ENCODE data around the gene MBD3L5.
"Not testable (repeated sequence)": the region's sequence is repeated elsewhere in the genome, so short reads cannot be mapped to it uniquely, and the experiment has no call there.

The MBD3L5 gene

GRCh38 chr19:7054635-7055368, 24.4 kb downstream of the MBD3L5 start:
- DNase-seq, result not testable (repeated sequence)

- DNase-seq, result not testable (repeated sequence)
These were observed 25.3 kb downstream of the MBD3L5 start for GRCh38 chr19:7055679-7056078.

DNA sequence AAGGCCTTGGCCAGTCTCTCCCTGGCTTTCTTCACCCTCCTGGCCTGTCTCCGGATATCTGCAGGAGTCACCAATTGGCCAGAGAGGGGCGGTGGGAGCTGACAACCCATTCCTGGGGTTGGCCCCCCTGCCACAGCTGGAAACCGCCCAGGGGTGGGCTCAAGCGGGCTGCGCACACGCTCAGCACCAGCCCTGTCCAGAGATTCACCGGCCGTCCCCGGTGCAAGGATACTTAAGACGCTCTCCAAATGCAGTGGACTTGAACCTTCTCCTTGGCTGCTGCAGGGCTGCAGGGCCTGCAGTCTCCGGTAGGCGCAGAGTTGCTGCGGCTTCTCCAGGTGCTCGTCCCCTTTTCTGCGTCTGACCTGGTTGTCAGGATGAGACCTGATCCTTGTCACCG, 26.0 kb downstream of the MBD3L5 start:
- DNase-seq, result not testable (repeated sequence)

DNA sequence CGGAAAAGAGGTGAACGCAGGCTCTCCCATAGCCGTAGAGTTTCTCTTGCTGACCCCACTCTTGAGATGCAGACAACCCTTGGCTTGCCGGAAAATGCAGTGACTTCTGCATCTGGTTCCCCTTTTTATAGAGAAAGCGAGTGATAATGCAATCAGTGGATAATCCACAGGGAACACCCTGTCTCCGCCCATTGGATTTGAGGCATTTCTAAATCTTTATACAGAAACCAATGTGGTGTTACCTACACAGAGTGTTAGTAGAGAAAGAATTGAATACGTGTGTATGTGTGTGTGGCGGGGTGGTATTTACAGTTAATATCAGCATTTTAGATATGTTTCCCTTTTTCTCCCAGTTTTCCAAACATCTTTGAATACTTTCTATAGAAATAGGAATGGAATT, 28.2 kb downstream of the MBD3L5 start, which contains the start of gene MBD3L3:
Gene MBD3L3, minus strand, starts transcription at position 101 of the 400 bp plus-strand sequence. Its CDS starts 71 bp downstream, at position 30.
- not testable (repeated sequence) for DNase-seq

- not testable (repeated sequence) for DNase-seq
These were observed 29.6 kb downstream of the MBD3L5 start for GRCh38 chr19:7059977-7060376.

GRCh38 chr19:7063339-7063738, 33.0 kb downstream of the MBD3L5 start:
- no peak for DNase-seq

DNA sequence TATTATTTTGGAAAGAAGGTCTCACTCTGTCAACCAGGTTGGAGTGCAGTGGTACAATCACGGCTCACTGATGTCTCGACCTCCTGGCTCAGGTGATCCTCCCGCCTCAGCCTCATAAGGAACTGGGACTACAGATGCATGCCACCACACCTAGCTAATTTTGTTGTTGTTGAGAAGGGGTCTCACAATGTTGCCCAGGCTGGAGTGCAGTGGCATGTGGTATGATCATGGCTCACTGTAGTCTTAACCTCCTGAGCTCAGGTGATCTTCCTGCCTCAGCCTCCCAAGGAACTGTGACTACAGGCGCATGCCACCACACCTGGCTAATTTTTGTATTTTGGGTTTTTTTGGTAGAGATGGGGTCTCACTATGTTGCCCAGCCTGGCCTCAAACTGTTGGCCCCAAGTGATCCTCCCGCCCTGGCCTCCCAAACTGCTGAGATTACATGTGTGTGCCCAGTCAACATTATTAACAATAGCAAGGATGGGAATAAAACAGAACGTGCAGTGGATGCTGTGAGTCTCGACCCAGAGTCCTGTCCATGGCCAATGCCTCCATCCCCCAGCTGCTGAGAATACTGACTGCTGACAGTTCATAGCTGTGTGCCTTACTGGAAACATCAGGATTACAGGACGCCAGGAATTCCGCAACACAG, 33.5 kb downstream of the MBD3L5 start:
- DNase-seq, result no peak

DNA sequence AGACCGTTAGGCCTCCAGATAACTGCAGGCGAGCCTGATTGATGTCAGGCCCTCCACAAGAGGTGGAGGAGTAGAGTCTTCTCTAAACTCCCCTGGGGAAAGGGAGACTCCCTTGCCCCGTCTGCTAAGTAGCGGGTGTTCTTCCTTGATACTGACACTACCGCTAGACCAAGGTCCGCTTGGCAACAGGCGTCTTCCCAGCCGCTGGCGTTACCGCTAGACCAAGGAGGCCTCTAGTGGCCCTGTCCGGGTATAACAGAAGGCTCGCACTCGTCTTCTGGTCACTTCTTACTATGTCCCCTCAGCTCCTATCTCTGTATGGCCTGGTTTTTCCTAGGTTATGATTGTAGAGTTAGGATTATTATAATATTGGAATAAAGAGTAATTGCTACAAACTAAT, 36.7 kb downstream of the MBD3L5 start:
- not testable (repeated sequence) for DNase-seq

GRCh38 chr19:7067716-7068115, 37.3 kb downstream of the MBD3L5 start:
- DNase-seq, result no peak

- DNase-seq, result no peak
These were observed 38.2 kb downstream of the MBD3L5 start for GRCh38 chr19:7068599-7068998.

GRCh38 chr19:7069042-7069903, 38.9 kb downstream of the MBD3L5 start, which contains the start of gene ZNF557:
Gene ZNF557, plus strand, starts transcription at chr19:7069703. Its CDS starts 5,372 bp downstream, at chr19:7075075.
- DNase-seq, result peak; percentile 93

DNA sequence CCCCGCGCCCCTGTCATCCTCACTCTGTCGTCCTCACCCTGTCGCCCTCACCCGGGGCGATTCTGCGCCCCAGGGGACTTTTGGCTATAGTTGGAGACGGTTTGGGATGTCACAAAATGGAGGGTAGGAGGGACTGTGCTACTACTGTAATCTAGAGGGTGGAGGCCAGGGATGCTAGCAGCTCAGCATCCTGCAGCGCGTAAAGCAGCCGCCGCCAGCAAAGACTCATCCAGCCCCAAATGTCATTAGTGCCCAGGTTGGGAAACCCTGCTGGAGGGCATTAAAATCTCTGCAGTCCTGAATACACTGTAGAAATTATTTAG, 39.5 kb downstream of the MBD3L5 start:
- DNase-seq, result no peak

DNA sequence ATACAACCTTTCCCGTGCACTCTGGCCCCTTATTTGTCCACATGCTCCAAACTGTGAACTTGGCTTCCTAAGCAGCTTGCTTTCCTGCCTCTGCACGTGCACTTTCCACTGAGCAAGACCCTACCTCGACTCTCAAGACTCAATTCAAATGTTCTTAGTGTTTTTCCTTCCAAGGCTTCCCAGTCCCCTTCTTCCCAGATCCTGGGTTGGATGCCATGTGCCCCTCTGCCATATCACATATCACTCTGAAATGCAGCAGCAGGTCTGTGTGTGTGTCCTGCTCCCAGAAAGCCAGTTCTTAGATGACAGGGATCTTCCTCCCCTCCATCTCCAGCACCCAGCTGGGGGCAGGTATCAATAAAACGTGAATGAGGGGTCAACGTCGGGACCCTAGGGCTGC, 42.2 kb downstream of the MBD3L5 start:
- no peak for DNase-seq

DNA sequence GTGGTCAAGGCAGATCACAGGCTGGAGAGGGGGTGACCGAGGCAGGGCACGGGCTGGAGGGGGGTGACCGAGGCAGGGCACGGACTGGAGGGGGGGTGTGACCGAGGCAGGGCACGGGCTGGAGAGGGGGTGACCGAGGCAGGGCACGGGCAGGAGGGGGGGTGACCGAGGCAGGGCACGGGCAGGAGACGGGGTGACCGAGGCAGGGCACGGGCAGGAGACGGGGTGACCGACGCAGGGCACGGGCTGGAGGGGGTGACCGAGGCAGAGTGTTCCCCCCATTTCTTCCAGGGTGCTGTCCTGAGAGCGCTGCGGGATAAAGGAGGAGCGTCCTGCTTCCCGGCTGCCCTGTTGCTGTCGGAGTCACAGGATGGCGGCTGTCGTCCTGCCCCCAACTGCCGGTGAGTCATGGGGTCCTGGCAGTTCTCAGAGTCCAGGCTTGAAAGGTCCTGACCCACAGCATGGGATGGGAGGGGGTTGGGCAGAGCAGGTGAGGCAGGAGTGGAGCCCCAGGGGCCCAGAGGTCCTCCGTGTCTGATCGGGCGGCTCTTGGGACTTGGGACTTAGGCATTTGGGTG, 44.4 kb downstream of the MBD3L5 start:
- no peak for DNase-seq

DNA sequence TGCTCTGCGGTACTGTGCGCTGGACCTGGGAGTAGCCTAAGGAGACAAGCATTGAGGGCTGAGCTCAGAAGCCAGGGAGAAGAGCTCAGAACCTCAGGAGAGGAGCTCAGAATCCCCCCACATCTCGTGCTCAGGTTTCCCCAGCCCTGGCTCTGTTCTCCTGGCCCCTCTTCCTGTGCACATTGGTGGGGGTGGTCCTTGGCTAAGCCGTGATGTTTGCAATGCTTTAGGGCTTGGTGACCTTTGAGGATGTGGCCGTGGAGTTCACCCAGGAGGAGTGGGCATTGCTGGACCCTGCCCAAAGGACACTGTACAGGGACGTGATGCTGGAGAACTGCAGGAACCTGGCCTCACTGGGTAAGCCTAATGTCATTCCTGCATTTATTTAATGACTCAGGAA, 45.8 kb downstream of the MBD3L5 start:
- DNase-seq, result no peak

GRCh38 chr19:7078008-7078407, 47.6 kb downstream of the MBD3L5 start:
- DNase-seq, result no peak

All from KG1 (cell line).